GM23248 (cell line): ENCODE measurements around the gene ARFRP1. TPM values are rescaled to one million over a fixed set of nuclear protein-coding genes. Genes with fewer than 3 reads are reported as not detected.

Experiments
- DNase-seq: peaks from one replicate; pipeline ENCODE4 v3.0.0-alpha.2; 2015
- H2AFZ ChIP-seq: fragments of 200-600 bp; sonication (generic); 2 replicates; pipeline ENCODE4 v1.6.1; 2016; ENCODE audit warnings: antibody characterized with exemption
- H3F3A ChIP-seq: fragments of 200-600 bp; sonication (generic); 2 replicates; pipeline ENCODE4 v1.6.1; 2016; ENCODE audit warnings: mild to moderate bottlenecking, antibody characterized with exemption, mixed run types; ENCODE audit not compliant: insufficient read depth
- H3K27ac ChIP-seq: fragments of 200-600 bp; sonication (generic); 2 replicates; pipeline ENCODE4 v1.5.1; 2016; ENCODE audit warnings: mild to moderate bottlenecking
- H3K27me3 ChIP-seq: fragments of 200-600 bp; sonication (generic); replicated peaks from 2 replicates; pipeline ENCODE4 v1.6.1; 2016; ENCODE audit warnings: mild to moderate bottlenecking; ENCODE audit not compliant: insufficient read depth
- H3K36me3 ChIP-seq: fragments of 200-600 bp; sonication (generic); 2 replicates; pipeline ENCODE4 v1.6.1; 2016; ENCODE audit warnings: low read depth, mild to moderate bottlenecking
- H3K4me1 ChIP-seq: fragments of 200-600 bp; sonication (generic); 2 replicates; pipeline ENCODE4 v1.6.1; 2016; ENCODE audit warnings: mild to moderate bottlenecking; ENCODE audit not compliant: insufficient read depth
- H3K4me2 ChIP-seq: fragments of 200-600 bp; sonication (generic); one replicate; pipeline ENCODE4 v1.6.1; 2016; ENCODE audit warnings: mild to moderate bottlenecking; ENCODE audit not compliant: unreplicated experiment
- H3K4me3 ChIP-seq: fragments of 200-600 bp; sonication (generic); 2 replicates; pipeline ENCODE4 v1.5.1; 2016; ENCODE audit warnings: mild to moderate bottlenecking
- H3K79me2 ChIP-seq: fragments of 200-600 bp; sonication (generic); 2 replicates; pipeline ENCODE4 v1.6.1; 2016; ENCODE audit warnings: mild to moderate bottlenecking; ENCODE audit not compliant: insufficient read depth
- H3K9ac ChIP-seq: fragments of 200-600 bp; sonication (generic); 2 replicates; pipeline ENCODE4 v1.6.1; 2016; ENCODE audit warnings: mild to moderate bottlenecking
- H3K9me2 ChIP-seq: fragments of 200-600 bp; sonication (generic); 2 replicates; pipeline ENCODE4 v1.6.1; 2016; ENCODE audit warnings: mixed run types, mild to moderate bottlenecking, moderate library complexity; ENCODE audit not compliant: insufficient read depth
- H3K9me3 ChIP-seq: fragments of 200-600 bp; sonication (generic); one replicate; pipeline ENCODE4 v1.6.1; 2017; ENCODE audit warnings: low read depth
- H4K20me1 ChIP-seq: fragments of 200-600 bp; sonication (generic); 2 replicates; pipeline ENCODE4 v1.6.0; 2016; ENCODE audit not compliant: insufficient read depth
- EZH2 ChIP-seq: fragments of 200-600 bp; sonication (generic); IDR thresholded peaks from 2 replicates; pipeline ENCODE4 v1.6.1; 2018; ENCODE audit warnings: antibody characterized with exemption, mild to moderate bottlenecking; ENCODE audit not compliant: insufficient read depth, poor library complexity, severe bottlenecking
- EZH2phosphoT487 ChIP-seq: fragments of 200-600 bp; sonication (generic); IDR thresholded peaks from 2 replicates; pipeline ENCODE4 v1.6.1; 2018; ENCODE audit warnings: antibody characterized with exemption, moderate library complexity, mild to moderate bottlenecking, low read depth; ENCODE audit not compliant: insufficient read depth
- WGBS, 2 experiments: methylation state at CpG; one replicate each; pipeline ENCODE4 v1.1.6; 2015 to 2017; ENCODE audit warnings: low lambda C conversion rate in 2 of 2, low coverage in 1 of 2; ENCODE audit errors: missing lambda C conversion rate in 2 of 2; 5-methylcytosine and 5-hydroxymethylcytosine counted together
- in situ Hi-C: fragments of 300-500 bp; cut with MboI; formaldehyde crosslinking; loops from 2 replicates; pipeline ENCODE4 v1.15.0; 2020
- polyA plus RNA-seq: library from polyadenylated mRNA; unstranded; fragments of >200 nt; fragmentation: Nextera tagmentation; extraction: Ambion mirVana; gene quantifications from 2 replicates; pipeline ENCODE4 v1.2.1, GENCODE V29; 2016
- total RNA-seq: library from RNA; depleted of rRNA; stranded (reverse); fragments of >200 nt; shearing (Covaris generic); gene quantifications from 2 replicates; pipeline ENCODE4 v1.2.3, GENCODE V29; 2014

Gene ARFRP1
- total and polyA plus RNA-seq, 2 experiments from 2014 or later, result 57.6 to 61.4 TPM

- TF ChIP-seq EZH2 (no peak), EZH2phosphoT487 (no peak)
- DNase-seq, result no peak
- Histone ChIP-seq H3K9ac (no peak overlapping the region), H3K4me3 (no peak overlapping the region), H3K9me2 (no peaks in the 10 kb centered on the region), H3K79me2 (no peaks in the 10 kb centered on the region), H3K36me3 (no peaks in the 10 kb centered on the region), H3K4me1 (no peaks in the 10 kb centered on the region), H3F3A (no peaks in the 10 kb centered on the region), H4K20me1 (no peaks in the 10 kb centered on the region), H2AFZ (no peak overlapping the region), H3K27ac (no peak overlapping the region), H3K27me3 (no peaks in the 10 kb centered on the region), H3K4me2 (no peak overlapping the region), H3K9me3 (no peaks in the 10 kb centered on the region)
- in situ Hi-C loops, result no loop called here
- 89 to 90% methylated on average over 16 of the region's 16 CpGs for WGBS, 2 experiments
These were observed 42.1 kb upstream of the ARFRP1 start for GRCh38 chr20:63749597-63750508.

GRCh38 chr20:63748934-63749270 lies 41.1 kb upstream of the ARFRP1 start:
- Histone ChIP-seq H2AFZ (no peak overlapping the region), H3K9me3 (no peaks in the 10 kb centered on the region), H3K4me1 (no peaks in the 10 kb centered on the region), H4K20me1 (no peaks in the 10 kb centered on the region), H3K4me3 (no peak overlapping the region), H3F3A (peaks cover 8% of the 10 kb centered on the region; the same call in 1 of the 2 replicates), H3K27ac (no peak overlapping the region), H3K9ac (no peak overlapping the region), H3K79me2 (no peaks in the 10 kb centered on the region), H3K4me2 (no peak overlapping the region), H3K27me3 (no peaks in the 10 kb centered on the region), H3K36me3 (0 out of 2 replicates have a peak, but pooled peaks cover 1% of the 10 kb centered on the region), H3K9me2 (no peaks in the 10 kb centered on the region)
- in situ Hi-C loops, result no loop called here
- DNase-seq, result no peak
- 90% methylated on average over 11 of the region's 11 CpGs for WGBS, 2 experiments
- no peak for TF ChIP-seq EZH2
- no peak for TF ChIP-seq EZH2phosphoT487

GRCh38 chr20:63748070-63748933 lies 40.5 kb upstream of the ARFRP1 start:
- Histone ChIP-seq H3K4me1 (no peaks in the 10 kb centered on the region), H3K36me3 (0 out of 2 replicates have a peak, but pooled peaks cover 7% of the 10 kb centered on the region), H3F3A (peaks cover 10% of the 10 kb centered on the region; the same call in 1 of the 2 replicates), H3K79me2 (no peaks in the 10 kb centered on the region), H3K4me2 (no peak overlapping the region), H2AFZ (no peak overlapping the region), H3K9me3 (no peaks in the 10 kb centered on the region), H3K4me3 (no peak overlapping the region), H4K20me1 (no peaks in the 10 kb centered on the region), H3K27me3 (no peaks in the 10 kb centered on the region), H3K9ac (no peak overlapping the region), H3K27ac (no peak overlapping the region), H3K9me2 (no peaks in the 10 kb centered on the region)
- in situ Hi-C loops, result no loop called here
- no peak for DNase-seq
- TF ChIP-seq EZH2 (no peak), EZH2phosphoT487 (no peak)
- 77 to 82% methylated on average over 16 to 19 of the region's 20 CpGs for WGBS, 2 experiments

- peaks cover 12% of the 10 kb centered on the region; the same call in 1 of the 2 replicates for H3F3A ChIP-seq
- H3K79me2 ChIP-seq, result no peaks in the 10 kb centered on the region
- in situ Hi-C loops, result no loop called here
- WGBS, 2 experiments, result 71 to 80% methylated on average over 7 to 12 of the region's 13 CpGs
- H3K4me1 ChIP-seq, result no peaks in the 10 kb centered on the region
- H3K36me3 ChIP-seq, result 0 out of 2 replicates have a peak, but pooled peaks cover 8% of the 10 kb centered on the region
- H3K4me3 ChIP-seq, result no peak overlapping the region
- TF ChIP-seq EZH2phosphoT487, result no peak
- no peak for TF ChIP-seq EZH2
- H3K27ac ChIP-seq, result no peak overlapping the region
- no peaks in the 10 kb centered on the region for H3K9me2 ChIP-seq
- H3K9ac ChIP-seq, result no peak overlapping the region
- H3K4me2 ChIP-seq, result no peak overlapping the region
- H4K20me1 ChIP-seq, result no peaks in the 10 kb centered on the region
- H2AFZ ChIP-seq, result no peak overlapping the region
- H3K9me3 ChIP-seq, result no peaks in the 10 kb centered on the region
- H3K27me3 ChIP-seq, result no peaks in the 10 kb centered on the region
- DNase-seq, result no peak
These were observed 39.9 kb upstream of the ARFRP1 start for GRCh38 chr20:63747622-63748069.
